HCT116 (cell line): ENCODE measurements around the gene CYP2D6.

Experiments used
- EZH2 ChIP-seq: fragments of 200-600 bp; sonication (generic); IDR thresholded peaks from 2 replicates; pipeline ENCODE4 v1.6.1; 2017; ENCODE audit warnings: antibody characterized with exemption, mixed run types
- POLR2A ChIP-seq: IDR thresholded peaks from 2 replicates; pipeline ENCODE4 v1.7.0; 2011; ENCODE audit warnings: borderline replicate concordance; ENCODE audit not compliant: insufficient read depth, insufficient read length; ENCODE audit errors: extremely low read depth
- POLR2AphosphoS5 ChIP-seq: IDR thresholded peaks from 2 replicates; pipeline ENCODE4 v1.6.1; 2011; ENCODE audit warnings: mild to moderate bottlenecking, low read depth, low read length, moderate library complexity
- RAD21 ChIP-seq: IDR thresholded peaks from 2 replicates; pipeline ENCODE4 v1.6.1; 2012; ENCODE audit warnings: low read depth, mild to moderate bottlenecking
- YY1 ChIP-seq: IDR thresholded peaks from 2 replicates; pipeline ENCODE4 v1.6.1; 2011; ENCODE audit warnings: low read length, low read depth, moderate library complexity, mild to moderate bottlenecking; ENCODE audit not compliant: insufficient replicate concordance; ENCODE audit errors: extremely low read depth
- TF ChIP-seq, protein P1 (sequence below), 3 experiments: fragments of 200-600 bp in 1 of 3; sonication (generic) in 1 of 3; IDR thresholded peaks in 2 of 3; conservative IDR thresholded peaks in 1 of 3; 2 replicates each; pipeline ENCODE4 v1.5.1; 2012 to 2017; ENCODE audit warnings: low read depth in 2 of 3, low read length in 2 of 3, antibody characterized with exemption in 1 of 3, borderline replicate concordance in 1 of 3, control low read depth in 1 of 3, mild to moderate bottlenecking in 1 of 3, mixed read lengths in 1 of 3, mixed run types in 1 of 3, moderate library complexity in 1 of 3; ENCODE audit not compliant: insufficient read depth in 1 of 3

DNA sequence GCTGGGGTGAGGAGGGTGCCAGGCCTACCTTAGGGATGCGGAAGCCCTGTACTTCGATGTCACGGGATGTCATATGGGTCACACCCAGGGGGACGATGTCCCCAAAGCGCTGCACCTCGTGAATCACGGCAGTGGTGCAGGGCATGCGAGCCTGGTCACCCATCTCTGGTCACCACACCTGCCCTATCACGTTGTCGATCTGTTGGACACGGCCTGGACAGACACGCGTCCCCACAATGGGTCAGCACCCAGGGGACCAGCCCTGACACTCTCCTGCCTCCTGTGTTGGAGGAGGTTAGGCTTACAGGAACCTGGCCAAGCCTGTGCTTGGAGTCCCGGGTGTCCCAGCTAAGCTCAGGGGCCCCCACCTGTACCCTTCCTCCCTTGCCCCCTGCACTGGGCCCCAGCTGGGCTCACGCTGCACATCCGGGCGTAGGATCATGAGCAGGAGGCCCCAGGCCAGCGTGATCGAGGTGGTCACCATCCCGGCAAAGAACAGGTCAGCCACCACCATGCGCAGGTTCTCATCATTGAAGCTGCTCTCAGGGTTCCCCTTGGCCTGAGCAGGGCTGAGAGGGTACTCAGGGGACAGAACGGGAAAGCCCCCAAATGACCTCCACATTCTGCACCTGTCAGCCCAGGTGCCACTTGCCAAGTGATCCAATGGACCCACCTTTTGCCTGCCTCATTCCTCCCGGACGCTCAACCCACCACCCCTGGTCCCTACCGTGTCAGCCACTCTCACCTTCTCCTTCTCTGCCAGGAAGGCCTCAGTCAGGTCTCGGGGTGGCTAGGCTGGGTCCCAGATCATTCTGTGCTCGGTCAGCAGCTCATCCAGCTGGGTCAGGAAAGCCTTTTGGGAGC lies 20.3 kb upstream of the CYP2D6 start:
- TF ChIP-seq, protein P1, sequence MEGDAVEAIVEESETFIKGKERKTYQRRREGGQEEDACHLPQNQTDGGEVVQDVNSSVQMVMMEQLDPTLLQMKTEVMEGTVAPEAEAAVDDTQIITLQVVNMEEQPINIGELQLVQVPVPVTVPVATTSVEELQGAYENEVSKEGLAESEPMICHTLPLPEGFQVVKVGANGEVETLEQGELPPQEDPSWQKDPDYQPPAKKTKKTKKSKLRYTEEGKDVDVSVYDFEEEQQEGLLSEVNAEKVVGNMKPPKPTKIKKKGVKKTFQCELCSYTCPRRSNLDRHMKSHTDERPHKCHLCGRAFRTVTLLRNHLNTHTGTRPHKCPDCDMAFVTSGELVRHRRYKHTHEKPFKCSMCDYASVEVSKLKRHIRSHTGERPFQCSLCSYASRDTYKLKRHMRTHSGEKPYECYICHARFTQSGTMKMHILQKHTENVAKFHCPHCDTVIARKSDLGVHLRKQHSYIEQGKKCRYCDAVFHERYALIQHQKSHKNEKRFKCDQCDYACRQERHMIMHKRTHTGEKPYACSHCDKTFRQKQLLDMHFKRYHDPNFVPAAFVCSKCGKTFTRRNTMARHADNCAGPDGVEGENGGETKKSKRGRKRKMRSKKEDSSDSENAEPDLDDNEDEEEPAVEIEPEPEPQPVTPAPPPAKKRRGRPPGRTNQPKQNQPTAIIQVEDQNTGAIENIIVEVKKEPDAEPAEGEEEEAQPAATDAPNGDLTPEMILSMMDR (IDR thresholded peaks at IDR 0.05 in 2 of 3, conservative IDR thresholded peaks at IDR 0.05 in 1 of 3; ENCODE audit: borderline replicate concordance in 1 of 3, insufficient read depth in 1 of 3, low read depth in 2 of 3, low read length in 2 of 3) = no peak
- TF ChIP-seq POLR2A (no peak), RAD21 (no peak), EZH2 (no peak), YY1 (no peak), POLR2AphosphoS5 (no peak)
